ENCODE results near the gene ARHGEF1. TPM values are rescaled to one million over a fixed set of nuclear protein-coding genes. Genes with fewer than 3 reads are reported as not detected.
"Not testable (repeated sequence)": the region's sequence is repeated elsewhere in the genome, so short reads cannot be mapped to it uniquely, and the experiment has no call there.

The ARHGEF1 gene
- total RNA-seq, 1 experiment from 2014 or later = 53.8 TPM

GRCh38 chr19:41932259-41932719 lies 49.3 kb downstream of the ARHGEF1 start:
- Histone ChIP-seq H3K9me3 (replicated peaks) (no peaks in the 10 kb centered on the region), H3K4me1 (peaks cover 13% of the 10 kb centered on the region), H3K27ac (no peak overlapping the region), H3K36me3 (no peaks in the 10 kb centered on the region), H3K27me3 (peaks cover 79% of the 10 kb centered on the region), H3K4me3 (no peak overlapping the region)
- peak; percentile 42 to 49 for DNase-seq

DNA sequence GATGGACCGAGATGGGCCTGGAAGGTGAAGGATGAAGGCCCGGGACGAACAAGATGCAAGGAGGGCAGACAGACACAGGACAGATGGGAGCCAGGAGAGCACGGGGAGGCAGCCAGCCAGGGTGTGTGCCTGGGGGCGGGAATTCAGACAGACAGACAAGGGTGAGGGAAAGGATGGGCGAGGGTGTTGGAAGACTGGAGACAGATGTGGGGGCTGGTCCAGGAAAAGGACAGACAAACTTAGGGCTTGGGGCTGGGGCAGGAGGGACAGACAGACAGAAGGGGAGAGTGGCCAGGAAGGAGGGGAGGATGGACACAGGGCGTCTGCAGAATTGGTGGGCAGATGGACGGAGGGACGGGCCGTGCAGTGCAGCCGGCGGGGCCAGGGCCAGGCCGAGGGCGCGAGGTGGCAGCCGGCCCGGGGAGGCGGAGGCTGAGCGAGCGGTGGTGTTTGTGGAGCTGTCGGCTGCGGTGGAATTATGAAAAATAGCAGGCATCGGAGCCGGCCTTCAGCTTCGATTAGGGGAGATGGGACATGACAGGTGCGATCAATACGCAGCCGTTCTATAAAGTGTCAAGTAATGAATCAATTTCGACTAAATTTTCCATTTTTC lies 49.8 kb downstream of the ARHGEF1 start:
- Histone ChIP-seq H3K27ac (no peak overlapping the region), H3K4me1 (peaks cover 13% of the 10 kb centered on the region), H3K4me3 (no peak overlapping the region), H3K9me3 (replicated peaks) (no peaks in the 10 kb centered on the region), H3K36me3 (no peaks in the 10 kb centered on the region), H3K27me3 (peaks cover 80% of the 10 kb centered on the region)
- peak; percentile 46 to 61 for DNase-seq

GRCh38 chr19:41933693-41934426 lies 50.9 kb downstream of the ARHGEF1 start:
- Histone ChIP-seq H3K27ac (no peak overlapping the region), H3K36me3 (no peaks in the 10 kb centered on the region), H3K4me1 (peaks cover 13% of the 10 kb centered on the region), H3K4me3 (no peak overlapping the region), H3K9me3 (replicated peaks) (no peaks in the 10 kb centered on the region), H3K27me3 (peaks cover 79% of the 10 kb centered on the region)
- no peak for DNase-seq

DNA sequence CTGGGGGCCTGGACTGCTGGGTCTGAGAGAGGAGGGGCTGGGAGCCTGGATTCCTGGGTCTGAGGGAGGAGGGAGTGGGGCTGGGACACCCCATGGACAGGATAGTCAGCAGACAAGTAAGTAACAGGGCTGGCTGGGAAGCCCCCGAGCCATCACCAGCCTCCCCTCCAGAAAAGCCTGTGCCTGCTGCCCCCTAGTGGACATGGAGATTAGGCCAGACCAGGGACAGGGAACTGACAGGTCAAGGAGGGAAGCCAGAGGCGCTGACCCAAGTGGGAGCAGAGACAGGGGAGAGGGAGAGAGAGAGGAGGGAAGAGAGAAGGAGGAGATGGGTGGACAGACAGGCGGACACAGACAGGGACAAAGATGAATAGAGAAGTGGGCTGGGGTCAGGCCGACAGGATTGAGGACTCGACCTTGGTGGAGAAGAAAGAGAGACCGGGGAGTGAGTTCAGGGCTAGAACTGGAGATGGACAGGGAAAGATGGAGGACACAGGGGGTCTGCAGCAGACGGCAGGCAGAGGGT lies 51.9 kb downstream of the ARHGEF1 start:
- Histone ChIP-seq H3K36me3 (no peaks in the 10 kb centered on the region), H3K27me3 (peaks cover 70% of the 10 kb centered on the region), H3K9me3 (replicated peaks) (no peaks in the 10 kb centered on the region), H3K4me1 (peaks cover 13% of the 10 kb centered on the region), H3K27ac (no peak overlapping the region), H3K4me3 (no peak overlapping the region)
- peak; percentile 84 to 92 for DNase-seq

DNA sequence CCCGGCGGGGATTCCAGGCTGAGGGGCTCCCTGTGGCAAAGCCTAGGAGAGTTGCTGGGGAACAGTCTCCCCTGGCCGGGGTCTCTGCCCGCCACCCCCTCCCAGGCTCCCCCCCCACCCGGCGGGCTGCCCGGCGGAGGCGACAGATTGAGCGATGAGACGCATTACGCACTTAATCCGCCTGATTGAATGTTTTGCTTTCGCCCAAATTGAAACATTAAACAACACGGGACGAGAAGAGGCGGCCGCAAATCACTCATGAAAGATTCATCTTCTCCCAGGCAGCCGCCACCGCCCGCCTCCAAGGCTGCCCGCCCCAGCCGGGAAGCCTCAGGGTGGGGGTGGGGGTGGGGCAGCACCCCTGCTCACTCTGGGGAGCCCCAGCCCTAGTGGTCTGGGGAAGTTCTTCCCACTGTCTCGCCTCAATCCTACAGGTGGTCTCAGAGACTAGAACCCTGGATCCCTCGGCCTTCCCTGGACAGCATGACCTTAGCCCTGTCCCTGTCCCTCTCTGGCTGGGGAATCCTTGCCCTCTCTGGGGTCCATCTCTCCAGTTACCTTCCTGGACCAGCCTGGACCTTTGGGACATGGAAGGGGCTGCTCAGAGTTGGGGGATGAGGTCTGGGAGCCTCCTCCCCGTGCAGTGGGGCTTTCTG lies 52.9 kb downstream of the ARHGEF1 start:
- H3K9me3 ChIP-seq (replicated peaks) = no peaks in the 10 kb centered on the region
- H3K36me3 ChIP-seq = no peaks in the 10 kb centered on the region
- H3K4me1 ChIP-seq = peaks cover 13% of the 10 kb centered on the region
- no peak overlapping the region for H3K27ac ChIP-seq
- no peak overlapping the region for H3K4me3 ChIP-seq
- no peak for DNase-seq
- H3K27me3 ChIP-seq = peaks cover 60% of the 10 kb centered on the region

DNA sequence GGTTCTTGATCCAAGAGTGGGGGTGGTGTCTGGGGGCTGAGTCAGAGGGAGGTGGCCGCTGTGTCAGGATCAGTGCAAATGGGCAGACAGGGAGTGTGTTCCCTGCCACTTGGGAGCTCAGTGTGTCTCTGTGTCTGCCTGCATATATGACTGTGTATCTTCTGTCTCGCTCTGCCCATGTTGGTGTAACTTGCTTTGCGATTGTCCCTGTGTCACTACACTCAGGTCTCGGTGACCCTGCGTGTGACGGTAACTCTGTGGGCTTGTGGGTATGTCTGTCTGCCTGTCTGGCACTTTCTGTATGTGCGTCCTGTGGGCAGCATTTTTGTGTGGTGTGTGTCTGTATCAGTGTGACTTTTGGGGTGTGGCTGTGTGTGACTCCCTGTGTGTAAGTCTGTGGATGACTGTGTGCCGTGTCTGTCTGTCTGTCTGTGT lies 53.4 kb downstream of the ARHGEF1 start:
- H3K4me3 ChIP-seq = no peak overlapping the region
- H3K4me1 ChIP-seq = peaks cover 13% of the 10 kb centered on the region
- no peaks in the 10 kb centered on the region for H3K9me3 ChIP-seq (replicated peaks)
- no peak for DNase-seq
- H3K27me3 ChIP-seq = peaks cover 58% of the 10 kb centered on the region
- no peak overlapping the region for H3K27ac ChIP-seq
- H3K36me3 ChIP-seq = no peaks in the 10 kb centered on the region

DNA sequence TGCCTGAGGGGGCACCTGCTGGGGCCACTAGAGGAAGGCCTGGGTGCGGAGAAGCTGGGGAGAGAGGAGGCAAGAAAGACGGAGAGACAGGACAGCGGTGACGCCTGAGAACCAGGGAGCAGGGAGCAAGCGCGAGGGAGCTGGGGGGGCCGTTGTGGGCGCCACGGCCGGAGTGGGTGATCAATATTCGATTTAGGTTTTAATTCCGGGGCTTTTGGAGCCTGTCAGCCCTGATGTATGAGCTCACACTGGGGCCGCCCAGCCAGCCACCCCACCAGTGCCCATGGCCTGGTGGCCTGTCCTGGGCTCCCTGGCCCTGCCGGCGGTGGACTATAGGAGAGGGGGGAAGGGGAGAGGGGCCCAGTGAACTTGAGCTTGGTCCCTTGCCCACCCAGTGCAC lies 54.0 kb downstream of the ARHGEF1 start:
- Histone ChIP-seq H3K27ac (no peak overlapping the region), H3K4me3 (no peak overlapping the region), H3K4me1 (peaks cover 13% of the 10 kb centered on the region), H3K9me3 (replicated peaks) (no peaks in the 10 kb centered on the region), H3K27me3 (peaks cover 56% of the 10 kb centered on the region), H3K36me3 (no peaks in the 10 kb centered on the region)
- DNase-seq = no peak

- H3K36me3 ChIP-seq = no peaks in the 10 kb centered on the region
- no peak overlapping the region for H3K27ac ChIP-seq
- H3K9me3 ChIP-seq (replicated peaks) = no peaks in the 10 kb centered on the region
- DNase-seq = no peak
- peaks cover 49% of the 10 kb centered on the region; the same call in 1 of the 2 replicates for H3K27me3 ChIP-seq
- H3K4me3 ChIP-seq = no peak overlapping the region
- H3K4me1 ChIP-seq = peaks cover 6% of the 10 kb centered on the region
Measured at GRCh38 chr19:41937525-41938468, 54.8 kb downstream of the ARHGEF1 start.

DNA sequence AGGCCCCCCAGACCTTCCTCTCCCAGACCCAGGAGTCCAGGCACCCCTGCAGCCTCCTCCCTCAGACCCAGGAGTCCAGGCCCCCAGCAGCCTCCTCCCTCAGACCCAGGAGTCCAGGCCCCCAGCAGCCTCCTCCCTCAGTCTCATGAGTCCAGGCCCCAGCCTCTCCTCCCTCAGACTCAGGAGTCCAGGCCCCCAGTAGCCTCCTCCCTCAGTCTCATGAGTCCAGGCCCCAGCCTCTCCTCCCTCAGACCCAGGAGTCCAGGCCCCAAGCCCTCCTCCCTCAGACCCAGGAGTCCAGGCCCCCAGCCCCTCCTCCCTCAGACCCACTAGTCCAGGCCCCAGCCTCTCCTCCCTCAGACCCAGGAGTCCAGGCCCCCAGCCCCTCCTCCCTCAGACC lies 56.2 kb downstream of the ARHGEF1 start:
- not testable (repeated sequence) for H3K4me1 ChIP-seq; H3K9me3 ChIP-seq (replicated peaks); H3K36me3 ChIP-seq; H3K27ac ChIP-seq; H3K4me3 ChIP-seq; DNase-seq
- H3K27me3 ChIP-seq = peaks cover 37% of the 10 kb centered on the region; the same call in 1 of the 2 replicates

- DNase-seq = peak; percentile 68 to 70
- no peaks in the 10 kb centered on the region for H3K9me3 ChIP-seq (replicated peaks)
- H3K27me3 ChIP-seq = peaks cover 32% of the 10 kb centered on the region; the same call in 1 of the 2 replicates
- no peaks in the 10 kb centered on the region for H3K36me3 ChIP-seq
- H3K27ac ChIP-seq = peak overlapping the region; percentile 45
- peaks cover 4% of the 10 kb centered on the region for H3K4me1 ChIP-seq
- H3K4me3 ChIP-seq = peak overlapping the region; percentile 68
Measured at GRCh38 chr19:41939861-41940730, 57.1 kb downstream of the ARHGEF1 start.

DNA sequence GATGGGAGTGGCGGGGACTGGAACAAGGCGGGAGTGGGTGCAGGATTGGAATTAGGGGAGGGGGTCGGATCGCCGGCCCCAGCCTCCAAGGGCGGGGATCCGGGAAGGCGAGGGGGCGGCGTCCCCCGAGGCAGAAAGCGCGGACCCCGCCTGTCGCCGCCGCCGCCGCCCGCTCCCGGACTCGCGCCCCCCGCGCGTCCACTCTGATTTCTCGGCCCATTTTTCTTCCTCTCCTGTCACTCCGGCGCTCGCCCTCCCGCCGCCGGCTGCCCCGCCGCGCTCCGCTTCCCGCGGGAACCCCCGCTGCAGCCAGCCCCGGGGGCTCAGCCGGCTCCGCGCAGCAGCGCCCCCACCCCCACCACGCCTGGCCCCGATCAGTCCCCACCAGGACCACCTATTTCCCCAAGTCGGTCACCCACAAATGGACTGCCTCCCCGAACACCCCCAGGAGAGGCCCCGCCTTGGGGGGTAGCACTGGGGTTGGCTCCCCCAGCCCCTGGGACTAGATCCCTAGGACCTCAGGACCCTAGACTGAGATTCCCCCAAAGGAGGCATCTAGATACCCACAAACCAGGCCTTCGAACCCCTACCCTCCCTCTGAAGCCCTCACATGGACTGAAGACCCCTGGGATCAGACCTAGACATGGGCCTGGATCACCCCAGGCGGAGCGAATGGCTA lies 57.9 kb downstream of the ARHGEF1 start:
- DNase-seq = no peak
- Histone ChIP-seq H3K4me1 (0 out of 2 replicates have a peak, but pooled peaks cover 2% of the 10 kb centered on the region), H3K27me3 (peaks cover 27% of the 10 kb centered on the region; the same call in 1 of the 2 replicates), H3K4me3 (peak overlapping the region; percentile 68), H3K27ac (peak overlapping the region; percentile 45; the same call in 1 of the 2 replicates), H3K9me3 (replicated peaks) (no peaks in the 10 kb centered on the region), H3K36me3 (no peaks in the 10 kb centered on the region)

DNA sequence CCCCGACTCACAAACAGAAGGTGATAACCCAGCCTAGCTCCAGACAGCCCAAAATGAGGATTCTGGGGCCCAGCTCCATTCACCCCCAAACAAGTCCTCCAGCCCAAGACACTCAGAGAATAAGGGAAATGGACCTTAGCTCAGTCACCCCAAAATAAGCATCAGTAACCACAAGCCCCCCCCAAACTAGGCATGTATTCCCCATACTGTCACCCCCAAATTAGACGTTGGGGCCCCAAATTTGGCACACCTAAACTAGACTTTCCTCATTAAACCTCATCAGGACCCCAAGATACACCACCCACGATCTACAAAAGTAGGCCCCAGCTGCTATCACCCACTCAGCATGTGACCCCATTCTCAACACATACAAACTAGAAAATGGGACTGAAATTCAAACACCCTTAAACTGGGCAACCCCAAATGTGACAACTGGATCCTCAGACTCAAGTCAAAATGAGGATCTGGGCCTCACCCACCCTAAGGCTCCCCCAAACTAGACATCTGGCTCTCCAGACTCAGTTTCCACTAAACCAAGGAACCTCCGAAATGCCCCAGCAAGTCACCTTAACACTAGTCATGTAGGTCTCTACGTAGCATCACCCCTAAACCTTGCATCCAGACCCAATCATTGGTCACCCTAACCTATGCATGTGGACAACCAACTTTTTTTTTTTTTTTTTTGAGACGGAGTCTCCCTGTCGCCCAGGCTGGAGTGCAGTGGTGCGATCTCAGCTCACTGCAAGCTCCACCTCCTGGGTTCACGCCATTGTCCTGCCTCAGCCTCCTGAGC lies 58.6 kb downstream of the ARHGEF1 start:
- DNase-seq = no peak
- no peaks in the 10 kb centered on the region for H3K9me3 ChIP-seq (replicated peaks)
- H3K4me3 ChIP-seq = no peak overlapping the region
- H3K4me1 ChIP-seq = 0 out of 2 replicates have a peak, but pooled peaks cover 2% of the 10 kb centered on the region
- no peaks in the 10 kb centered on the region for H3K36me3 ChIP-seq
- H3K27me3 ChIP-seq = peaks cover 20% of the 10 kb centered on the region; the same call in 1 of the 2 replicates
- no peak overlapping the region for H3K27ac ChIP-seq

Data from SJCRH30 (cell line).